ENCODE data around the gene ACOX3.
A peak's percentile ranks its signal among the peaks of the same experiment; 100 is the strongest.
"Not testable (repeated sequence)": the region's sequence is repeated elsewhere in the genome, so short reads cannot be mapped to it uniquely, and the experiment has no call there.

ACOX3 gene

DNA sequence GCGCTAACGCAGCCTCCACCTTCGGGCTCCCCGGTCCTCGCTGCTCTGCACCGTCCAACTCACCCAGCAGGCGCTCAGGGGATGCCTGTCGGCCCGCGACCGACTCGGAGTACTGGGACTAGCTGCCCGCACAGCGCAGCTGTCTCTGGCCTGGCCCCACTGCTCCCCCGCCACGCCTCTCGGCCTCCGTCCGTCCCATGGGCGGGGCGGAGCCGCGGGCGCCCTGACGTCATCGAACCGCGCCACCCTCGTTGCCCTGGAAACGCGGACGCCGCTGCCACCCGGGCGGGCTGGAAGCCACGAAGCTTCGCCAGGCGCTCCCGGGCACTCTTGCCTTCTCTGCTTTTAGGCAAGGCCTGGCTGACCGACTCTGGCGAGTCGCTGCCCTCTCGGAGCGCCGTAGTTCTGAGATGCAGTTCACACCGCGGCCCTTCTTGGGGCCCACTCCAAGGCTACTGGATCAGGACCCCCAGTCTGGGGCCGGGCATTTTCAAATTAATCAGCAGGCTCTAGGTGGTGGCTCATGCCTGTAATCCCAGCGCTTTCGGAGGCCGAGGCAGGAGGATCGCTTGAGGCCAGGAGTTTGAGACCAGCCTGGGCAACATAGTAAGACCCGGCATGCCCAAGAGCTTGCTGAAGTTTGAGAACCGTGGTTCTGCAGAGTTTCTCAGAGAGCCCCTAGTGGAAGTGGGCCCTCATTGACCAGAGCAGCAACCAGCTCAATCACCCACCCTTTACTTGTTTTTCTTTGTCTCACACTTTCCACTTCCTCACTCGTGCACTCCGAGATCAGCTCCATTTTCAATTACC lies 12.0 kb downstream of the ACOX3 start:
- peak; percentile 100 for DNase-seq

DNA sequence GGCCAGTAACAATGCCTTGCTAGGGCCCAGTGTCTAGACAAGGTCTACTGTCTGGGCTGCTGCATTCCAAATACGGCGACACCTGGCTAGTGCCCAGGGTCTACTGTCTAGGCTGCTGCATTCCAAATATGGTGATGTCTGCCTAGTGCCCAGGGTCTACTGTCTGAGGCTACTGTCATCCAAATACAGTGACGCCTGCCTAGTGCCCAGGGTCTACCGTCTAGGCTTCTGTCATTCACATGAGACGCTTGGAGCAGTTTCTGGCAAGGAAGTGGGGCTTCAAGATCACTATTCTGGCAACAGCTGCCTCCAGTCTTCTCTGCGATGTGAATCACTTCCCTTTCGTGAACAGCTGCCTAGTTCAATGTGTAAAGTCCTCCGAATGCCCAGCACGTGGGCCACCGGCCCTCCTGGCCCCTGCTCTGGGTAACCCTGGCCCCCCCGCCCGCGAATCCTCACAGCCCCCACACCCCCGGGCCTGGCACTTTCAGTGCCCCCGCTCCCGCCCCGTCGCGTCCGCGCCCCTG lies 12.7 kb downstream of the ACOX3 start:
- DNase-seq, result no peak

DNA sequence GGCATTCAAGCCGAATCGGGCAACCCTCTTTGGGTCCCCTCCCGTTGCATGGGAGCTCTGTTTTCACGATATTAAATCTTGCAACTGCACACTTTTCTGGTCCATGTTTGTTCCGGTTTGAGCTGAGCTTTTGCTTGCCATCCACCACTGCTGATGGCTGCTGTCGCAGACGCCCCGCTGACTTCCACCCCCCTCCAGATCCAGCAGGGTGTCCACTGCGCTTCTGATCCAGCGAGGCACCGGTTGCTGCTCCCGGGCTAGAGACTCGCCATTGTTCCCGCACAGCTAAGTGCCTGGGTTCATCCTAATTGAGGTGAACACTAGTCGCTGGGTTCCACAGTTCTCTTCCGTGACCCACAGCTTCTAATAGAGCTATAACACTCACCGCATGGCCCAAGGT lies 13.3 kb downstream of the ACOX3 start:
- DNase-seq, result no peak

- DNase-seq, result no peak
Measured at GRCh38 chr4:8422786-8423185, 17.7 kb downstream of the ACOX3 start.

DNA sequence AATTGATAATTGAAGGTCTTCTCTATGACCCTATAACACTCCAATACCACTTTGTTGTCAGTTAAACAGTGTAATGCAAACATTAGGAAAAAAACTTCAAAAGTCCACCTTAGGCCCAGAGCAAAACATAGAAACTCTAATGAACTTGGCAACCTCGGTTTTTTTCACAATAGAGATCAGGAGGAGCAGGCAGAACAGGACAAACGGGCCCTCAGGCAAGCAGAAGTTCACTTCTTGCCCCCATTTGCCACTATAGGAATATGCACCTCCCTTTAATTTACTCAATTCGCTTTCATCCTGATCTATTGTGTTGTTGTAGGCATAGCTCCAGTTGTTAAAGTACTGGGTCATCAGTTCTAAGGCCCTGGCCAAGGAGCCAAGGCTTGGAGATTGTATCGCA lies 18.2 kb downstream of the ACOX3 start:
- no peak for DNase-seq

GRCh38 chr4:8420151-8420550 lies 20.4 kb downstream of the ACOX3 start:
- DNase-seq, result not testable (repeated sequence)

DNA sequence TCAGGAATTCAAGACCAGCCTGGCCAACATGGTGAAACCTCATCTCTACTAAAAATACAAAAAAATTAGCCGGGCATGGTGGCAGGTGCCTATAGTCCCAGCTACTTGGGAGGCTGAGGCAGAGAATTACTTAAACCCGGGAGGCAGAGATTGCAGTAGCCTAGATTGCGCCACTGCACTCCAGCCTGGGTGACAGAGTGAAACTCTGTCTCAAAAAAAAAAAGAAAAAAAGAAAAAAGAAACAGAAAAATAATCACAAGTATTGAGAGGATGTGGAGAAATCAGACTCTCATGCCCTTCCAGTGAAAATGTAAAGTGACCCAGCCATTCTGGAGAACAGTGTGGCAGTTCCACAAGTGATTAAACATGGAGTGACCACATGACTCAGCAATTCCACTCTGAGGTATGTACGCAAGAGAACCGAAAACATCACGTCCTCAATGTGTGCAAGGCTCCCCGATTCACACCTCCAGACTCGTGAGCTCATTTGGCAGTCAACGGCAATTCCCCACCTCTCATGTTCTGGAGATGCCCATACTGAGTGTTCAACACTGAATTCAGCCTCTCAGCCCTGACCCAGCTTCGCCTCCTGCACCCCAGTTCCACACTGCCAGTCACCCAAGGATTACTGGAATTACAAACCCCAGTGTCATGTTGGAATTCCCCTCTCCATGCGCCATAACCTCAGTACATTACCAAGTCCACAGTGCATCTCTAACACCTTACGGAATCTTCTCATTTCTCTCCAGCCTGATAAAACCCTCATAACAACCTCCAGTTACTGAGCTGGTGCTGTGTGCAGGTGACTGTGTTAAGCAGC lies 21.1 kb downstream of the ACOX3 start:
- no peak for DNase-seq

- no peak for DNase-seq
Measured at GRCh38 chr4:8417071-8417614, 23.4 kb downstream of the ACOX3 start.

- DNase-seq, result no peak
Measured at GRCh38 chr4:8414377-8414776, 26.1 kb downstream of the ACOX3 start.

DNA sequence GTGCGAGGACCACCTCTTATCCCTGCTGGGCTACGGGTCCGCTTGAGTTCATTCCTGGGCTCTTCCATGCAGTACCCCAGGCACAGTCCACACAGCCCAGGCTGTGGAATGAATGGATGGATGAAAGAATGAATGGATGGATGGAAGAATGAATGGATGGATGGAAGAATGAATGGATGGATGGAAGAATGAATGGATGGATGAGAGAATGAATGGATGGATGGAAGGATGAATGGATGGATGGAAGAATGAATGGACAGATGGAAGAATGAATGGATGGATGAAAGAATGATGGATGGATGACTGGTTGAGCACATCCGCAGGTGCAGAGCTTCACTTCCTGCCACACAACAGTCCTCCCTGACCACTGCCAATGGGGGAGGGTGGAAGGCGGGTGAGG lies 28.2 kb downstream of the ACOX3 start:
- no peak for DNase-seq

- DNase-seq, result no peak
Measured at GRCh38 chr4:8411351-8412180, 29.0 kb downstream of the ACOX3 start.

GRCh38 chr4:8410641-8411271 lies 29.8 kb downstream of the ACOX3 start:
- DNase-seq, result no peak

GRCh38 chr4:8410066-8410625 lies 30.4 kb downstream of the ACOX3 start:
- DNase-seq, result no peak

- DNase-seq, result no peak
Measured at GRCh38 chr4:8409264-8410065, 31.1 kb downstream of the ACOX3 start.

DNA sequence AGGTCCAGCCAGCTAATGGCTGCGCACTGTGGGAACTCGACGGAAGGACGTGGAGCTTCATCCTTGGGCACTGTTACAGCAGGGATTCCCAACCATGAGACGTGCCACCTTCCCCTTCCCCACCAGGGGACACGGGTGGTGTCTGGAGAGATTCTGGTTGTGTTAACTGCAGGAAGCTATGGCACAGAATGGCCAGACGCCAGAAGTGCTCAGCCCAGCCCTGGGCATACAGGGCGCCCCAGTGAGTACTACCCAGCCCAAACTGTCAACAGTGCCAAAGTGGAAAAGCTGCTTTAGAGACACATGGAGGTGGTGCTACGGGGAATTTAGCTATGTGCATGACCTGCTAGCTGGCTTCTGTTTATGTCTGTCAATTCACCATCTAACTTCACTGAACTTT lies 32.8 kb downstream of the ACOX3 start:
- DNase-seq, result no peak

- no peak for DNase-seq
Measured at GRCh38 chr4:8407316-8407715, 33.2 kb downstream of the ACOX3 start.

GRCh38 chr4:8406887-8407286 lies 33.6 kb downstream of the ACOX3 start:
- not testable (repeated sequence) for DNase-seq

- no peak for DNase-seq
Measured at GRCh38 chr4:8405516-8405875, 35.0 kb downstream of the ACOX3 start.

DNA sequence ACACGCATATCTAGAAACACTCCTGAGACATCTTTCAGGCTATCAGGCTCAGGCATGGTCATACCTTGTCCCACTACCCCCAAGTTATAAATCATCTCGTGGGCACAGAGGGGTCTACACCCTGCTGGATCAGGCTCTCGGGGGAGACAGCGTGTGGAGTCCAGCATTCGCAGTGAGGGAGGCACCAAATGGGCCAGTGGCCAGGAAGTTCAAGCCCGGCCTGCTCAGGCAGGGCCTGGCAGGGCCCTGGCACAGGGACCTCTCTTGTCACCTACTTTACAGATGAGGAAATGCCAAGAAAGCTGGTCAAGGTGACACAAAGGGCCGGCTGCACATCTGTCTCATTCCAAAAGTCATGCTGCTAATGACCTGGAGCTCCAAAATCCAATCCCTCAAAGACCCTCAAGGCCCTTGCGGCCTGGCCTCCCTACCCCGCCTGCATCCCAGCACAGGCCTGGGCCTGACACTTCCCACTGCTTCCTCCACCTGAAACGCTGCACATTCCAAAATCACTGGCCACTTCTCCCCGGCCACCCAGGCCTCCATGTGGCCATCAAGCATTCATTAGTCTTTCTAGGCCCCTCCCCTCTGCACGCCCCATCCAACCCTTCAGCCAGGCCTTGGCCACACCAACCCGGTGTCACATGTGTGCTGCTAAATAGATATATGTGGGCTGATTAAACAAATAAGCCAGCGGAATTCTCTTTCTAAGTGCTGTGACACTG lies 35.6 kb downstream of the ACOX3 start:
- DNase-seq, result no peak

DNA sequence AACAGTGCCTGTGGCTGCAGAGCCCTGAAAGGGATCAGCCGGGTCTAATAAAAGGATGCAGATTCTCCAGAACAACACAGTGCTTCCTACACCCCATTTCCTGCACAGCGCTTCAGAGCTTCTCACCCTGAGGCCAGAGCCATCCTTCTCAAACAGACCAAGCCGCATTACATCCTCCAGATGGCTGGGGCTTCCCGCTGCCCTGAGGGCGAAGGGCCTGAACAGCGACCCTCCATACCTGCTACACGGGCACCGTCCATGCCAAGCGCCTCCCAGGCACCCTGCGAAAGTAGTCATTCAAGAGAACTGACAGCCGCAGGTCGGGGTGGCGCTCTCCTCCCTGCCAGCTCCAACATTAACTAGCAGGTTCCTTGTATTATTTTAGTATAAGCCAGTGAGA lies 36.5 kb downstream of the ACOX3 start:
- DNase-seq, result no peak

Data from activated CD8-positive, alpha-beta memory T cell treated with anti-CD3 and anti-CD28 coated beads, Interleukin-2, amount 50 U/mL, for 48 hours (primary cell).